WTC11 (cell line): Measurements from ENCODE around the gene PKM. TPM values are rescaled to one million over a fixed set of nuclear protein-coding genes. Genes with fewer than 3 reads are reported as not detected.

Source experiments
- ATAC-seq: fragments of 200-7000 bp; cut with Tn5 transposase; 2 replicates; pipeline ENCODE4 v1.10.0; 2021; ENCODE audit warnings: mild to moderate bottlenecking, moderate library complexity
- CTCF ChIA-PET: fragments of 300-600 bp; sonication (Branson Sonifier 250); formaldehyde crosslinking; loops from one replicate; lab custom pipeline; 2021; ENCODE audit warnings: antibody characterized with exemption; lab: Charles Lee
- POLR2A ChIA-PET: fragments of 350-600 bp; sonication (Branson Sonifier 250); formaldehyde crosslinking; loops from one replicate; lab custom pipeline; 2021; ENCODE audit warnings: antibody characterized with exemption; lab: Charles Lee
- DNase-seq: peaks from one replicate; pipeline ENCODE4 v3.0.0; 2021; ENCODE audit warnings: low spot score
- H3K27ac Mint-ChIP-seq: 2 replicates; pipeline ENCODE4 v1.8.0; 2021; ENCODE audit warnings: mixed read lengths
- H3K27me3 Mint-ChIP-seq: 2 replicates; pipeline ENCODE4 v1.8.0; 2021; ENCODE audit warnings: low read depth, mild to moderate bottlenecking, moderate library complexity, mixed read lengths
- H3K36me3 Mint-ChIP-seq: 2 replicates; pipeline ENCODE4 v1.8.0; 2021; ENCODE audit warnings: mixed read lengths
- H3K4me1 Mint-ChIP-seq: 2 replicates; pipeline ENCODE4 v1.8.0; 2022; ENCODE audit warnings: mixed read lengths
- H3K4me3 Mint-ChIP-seq: 2 replicates; pipeline ENCODE4 v1.8.0; 2021; ENCODE audit warnings: mild to moderate bottlenecking, moderate library complexity, mixed read lengths
- H3K9me3 Mint-ChIP-seq: 2 replicates; pipeline ENCODE4 v1.8.0; 2021; ENCODE audit warnings: mixed read lengths
- AFF4 ChIP-seq: sonication (generic); formaldehyde crosslinking; IDR thresholded peaks from 2 replicates; pipeline ENCODE4 v1.8.1; 2023; ENCODE audit warnings: mild to moderate bottlenecking, missing genetic modification reagents, borderline replicate concordance
- ARID4B ChIP-seq: sonication (generic); formaldehyde crosslinking; IDR thresholded peaks from 2 replicates; pipeline ENCODE4 v1.8.0; 2023; ENCODE audit warnings: missing genetic modification reagents, mild to moderate bottlenecking, borderline replicate concordance
- CDX4 ChIP-seq: fragments of 250-450 bp; sonication (Bioruptor Pico); IDR thresholded peaks from 2 replicates; pipeline ENCODE4 v1.9.0; 2021; ENCODE audit warnings: moderate library complexity, mild to moderate bottlenecking, inconsistent platforms, borderline replicate concordance
- E2F4 ChIP-seq: sonication (generic); formaldehyde crosslinking; IDR thresholded peaks from 2 replicates; pipeline ENCODE4 v1.8.1; 2022; ENCODE audit warnings: low read depth, mild to moderate bottlenecking, moderate library complexity, missing genetic modification reagents, borderline replicate concordance
- ETV6 ChIP-seq: sonication (generic); formaldehyde crosslinking; IDR thresholded peaks from 2 replicates; pipeline ENCODE4 v1.8.1; 2022; ENCODE audit warnings: mild to moderate bottlenecking, missing genetic modification reagents
- FOXK1 ChIP-seq: sonication (generic); formaldehyde crosslinking; IDR thresholded peaks from 2 replicates; pipeline ENCODE4 v1.8.0; 2022; ENCODE audit warnings: mild to moderate bottlenecking, moderate library complexity, missing genetic modification reagents
- FOXP1 ChIP-seq: sonication (generic); formaldehyde crosslinking; IDR thresholded peaks from 2 replicates; pipeline ENCODE4 v1.8.0; 2022; ENCODE audit warnings: missing genetic modification reagents, mild to moderate bottlenecking, moderate library complexity, borderline replicate concordance
- GABPB1 ChIP-seq: sonication (generic); formaldehyde crosslinking; IDR thresholded peaks from 2 replicates; pipeline ENCODE4 v1.8.1; 2023; ENCODE audit warnings: mild to moderate bottlenecking, missing genetic modification reagents
- GRHL2 ChIP-seq: fragments of 250-450 bp; sonication (Bioruptor Pico); IDR thresholded peaks from 2 replicates; pipeline ENCODE4 v1.8.0; 2022; ENCODE audit warnings: mild to moderate bottlenecking, moderate library complexity; ENCODE audit not compliant: insufficient replicate concordance, severe bottlenecking
- HMGA2 ChIP-seq: fragments of 250-450 bp; sonication (Bioruptor Pico); IDR thresholded peaks from 2 replicates; pipeline ENCODE4 v1.4.0; 2021; ENCODE audit warnings: mild to moderate bottlenecking, moderate library complexity
- IRF1 ChIP-seq: sonication (generic); formaldehyde crosslinking; IDR thresholded peaks from 2 replicates; pipeline ENCODE4 v1.8.0; 2023; ENCODE audit warnings: missing genetic modification reagents
- NR1H2 ChIP-seq: sonication (generic); formaldehyde crosslinking; IDR thresholded peaks from 2 replicates; pipeline ENCODE4 v1.9.0; 2021; ENCODE audit warnings: mild to moderate bottlenecking, moderate library complexity, missing genetic modification reagents
- NR2C2 ChIP-seq: sonication (generic); formaldehyde crosslinking; IDR thresholded peaks from 2 replicates; pipeline ENCODE4 v1.8.0; 2022; ENCODE audit warnings: mild to moderate bottlenecking, missing genetic modification reagents
- PRDM15 ChIP-seq: sonication (generic); formaldehyde crosslinking; IDR thresholded peaks from 2 replicates; pipeline ENCODE4 v1.8.0; 2022; ENCODE audit warnings: missing genetic modification reagents
- USF1 ChIP-seq: sonication (generic); formaldehyde crosslinking; IDR thresholded peaks from 2 replicates; pipeline ENCODE4 v1.8.0; 2022; ENCODE audit warnings: mild to moderate bottlenecking, missing genetic modification reagents
- ZBTB21 ChIP-seq: sonication (generic); formaldehyde crosslinking; IDR thresholded peaks from 2 replicates; pipeline ENCODE4 v1.8.1; 2023; ENCODE audit warnings: mild to moderate bottlenecking, missing genetic modification reagents, borderline replicate concordance
- ZNF532 ChIP-seq: fragments of 250-450 bp; sonication (Bioruptor Pico); IDR thresholded peaks from 2 replicates; pipeline ENCODE4 v1.9.0; 2021; ENCODE audit warnings: mild to moderate bottlenecking, borderline replicate concordance
- ZNF671 ChIP-seq: fragments of 250-450 bp; sonication (Bioruptor Pico); IDR thresholded peaks from 2 replicates; pipeline ENCODE4 v1.8.0; 2021; ENCODE audit warnings: mild to moderate bottlenecking
- total RNA-seq: library from RNA; stranded (reverse); gene quantifications from 3 replicates; pipeline ENCODE4 v1.2.3, GENCODE V29; 2021

Gene PKM
- total RNA-seq, 1 experiment from 2014 or later, result 858 TPM

GRCh38 chr15:72154316-72154715 is 76.7 kb downstream of the PKM start:
- ChIA-PET POLR2A (no interaction called here), CTCF (no interaction called here)
- no peaks in the 10 kb centered on the region; the same call in 1 of the 2 replicates for H3K27me3 Mint-ChIP-seq
- peaks cover 9% of the 10 kb centered on the region for H3K4me1 Mint-ChIP-seq
- DNase-seq (no peak), ATAC-seq (no peak)
- H3K36me3 Mint-ChIP-seq, result no peaks in the 10 kb centered on the region
- H3K4me3 Mint-ChIP-seq, result no peak overlapping the region
- H3K27ac Mint-ChIP-seq, result no peak overlapping the region
- H3K9me3 Mint-ChIP-seq, result peaks cover 4% of the 10 kb centered on the region; the same call in 1 of the 2 replicates
- TF ChIP-seq E2F4 (CRISPR knock-in tag) (no peak), ZNF671 (CRISPR knock-in tag) (no peak), ETV6 (CRISPR knock-in tag) (no peak), CDX4 (CRISPR knock-in tag) (no peak), ARID4B (no peak), GABPB1 (CRISPR knock-in tag) (no peak), GRHL2 (CRISPR knock-in tag) (no peak), FOXK1 (no peak), ZBTB21 (CRISPR knock-in tag) (no peak), IRF1 (no peak), NR1H2 (CRISPR knock-in tag) (no peak), USF1 (CRISPR knock-in tag) (no peak), HMGA2 (CRISPR knock-in tag) (no peak), ZNF532 (no peak), AFF4 (no peak), FOXP1 (CRISPR knock-in tag) (no peak), NR2C2 (CRISPR knock-in tag) (no peak), PRDM15 (no peak)
